Stomach (tissue), 19 donors: ENCODE results near the gene NEK6. TPM values are rescaled to one million over a fixed set of nuclear protein-coding genes. Genes with fewer than 3 reads are reported as not detected.

Experiments
- DNase-seq, 2 donors: peaks; one replicate each; pipeline versions ENCODE4 v3.0.0 to v3.0.0-alpha.2; 2013 to 2019
- H3K27ac ChIP-seq, 5 donors: fragments of 200-600 bp in 4 of 5; sonication (generic) in 4 of 5; one replicate each; pipeline ENCODE4 v1.5.1; 2013 to 2019; ENCODE audit warnings: mild to moderate bottlenecking in 1 of 5, moderate library complexity in 1 of 5
- H3K27me3 ChIP-seq, 3 donors: fragments of 200-600 bp; sonication (generic); one replicate each; pipeline ENCODE4 v1.5.1; 2017 to 2019; ENCODE audit warnings: mixed run types in 1 of 3
- H3K36me3 ChIP-seq, 4 donors: fragments of 200-600 bp; sonication (generic); 1 replicate in 3 of 4; 2 replicates in 1 of 4; pipeline ENCODE4 v1.5.1; 2016 to 2019
- H3K4me1 ChIP-seq, 4 donors: fragments of 200-600 bp; sonication (generic); one replicate each; pipeline ENCODE4 v1.5.1; 2016 to 2019
- H3K4me3 ChIP-seq, 4 donors: fragments of 200-600 bp; sonication (generic) in 3 of 4; one replicate each; pipeline ENCODE4 v1.5.1; 2016 to 2019; ENCODE audit warnings: mild to moderate bottlenecking in 1 of 4
- H3K9me3 ChIP-seq, 4 donors: fragments of 200-600 bp; sonication (generic); one replicate each; pipeline ENCODE4 v1.5.1; 2016 to 2019
- CTCF ChIP-seq, 7 experiments: fragments of 450-650 bp in 4 of 7; fragments of 200-600 bp in 3 of 7; sonication (generic) in 3 of 7; IDR thresholded peaks; one replicate each; pipeline ENCODE4 v1.5.1; 2016 to 2019; ENCODE audit warnings: antibody characterized with exemption in 7 of 7, control low read depth in 2 of 7, mild to moderate bottlenecking in 1 of 7
- EP300 ChIP-seq: sonication (generic); formaldehyde crosslinking; IDR thresholded peaks from one replicate; pipeline ENCODE4 v1.6.1; 2017; ENCODE audit warnings: antibody characterized with exemption
- POLR2A ChIP-seq, 4 donors: fragments of 450-650 bp; IDR thresholded peaks; one replicate each; pipeline ENCODE4 v1.6.1; 2016; ENCODE audit warnings: antibody characterized with exemption in 4 of 4, control low read depth in 2 of 4, mild to moderate bottlenecking in 1 of 4, moderate library complexity in 1 of 4
- POLR2AphosphoS5 ChIP-seq, 3 donors: sonication (generic); formaldehyde crosslinking; IDR thresholded peaks; one replicate each; pipeline ENCODE4 v1.6.1; 2016; ENCODE audit warnings: antibody characterized with exemption in 3 of 3
- WGBS, 5 donors: extraction: QIAGEN DNeasy Blood & Tissue Kit in 3 of 5; methylation state at CpG; one replicate each; pipeline versions ENCODE4 v1.1.5 to v1.1.7; 2013 to 2018; 5-methylcytosine and 5-hydroxymethylcytosine counted together
- intact Hi-C: fragments of 100-400 bp; cut with DNase I; formaldehyde crosslinking; loops from one replicate; pipeline ENCODE4 v1.15.1; 2023; ENCODE audit warnings: low total_unique reads
- long read RNA-seq, 10 donors: transcript quantifications; one replicate each; lab custom pipeline, GENCODE V29; 2026
- polyA plus RNA-seq, 3 donors: library from polyadenylated mRNA; stranded (reverse); fragments of 200-250 nt; gene quantifications; one replicate each; pipeline ENCODE4 v1.2.3, GENCODE V29; 2013
- total RNA-seq, 5 donors: library from RNA; depleted of rRNA; stranded (reverse); fragments of >200 nt; gene quantifications; one replicate each; pipeline versions ENCODE4 v1.1.0 to v1.2.3, GENCODE V29; 2014 to 2016
- donor health status: healthy with polysubstance abuse.
- donor health status: Bipolar disorder and iron deficiency.
- donor health status: healthy.

The NEK6 gene
- total RNA-seq (10 to 100 TPM; 24.5 to 76.8 (median 35.6) TPM), polyA plus RNA-seq (10 to 100 TPM in 2 of 3 donors, 1 to 10 TPM in 1; 6.0 to 18.9 (median 18.3) TPM)
- long read RNA-seq, donor 1, partial matches to known transcripts: 0 of 4 reads
- long read RNA-seq, donor 1, other reads (novel, unspliced or antisense): 0 of 4 reads
- long read RNA-seq, donor 2, transcript NEK6-201 (10 exons, 3,447 nt): major isoform, 8 of 10 reads
- long read RNA-seq, donor 2, partial matches to known transcripts: 0 of 10 reads
- long read RNA-seq, donor 2, other reads (novel, unspliced or antisense): 0 of 10 reads
- long read RNA-seq, donor 3, partial matches to known transcripts: 13 of 15 reads
- long read RNA-seq, donor 3, other reads (novel, unspliced or antisense): 0 of 15 reads
- long read RNA-seq, donor 4: 0 reads
- long read RNA-seq, donor 5, transcript NEK6-201 (10 exons, 3,447 nt): major isoform, 16 of 19 reads
- long read RNA-seq, donor 5, partial matches to known transcripts: 0 of 19 reads
- long read RNA-seq, donor 5, other reads (novel, unspliced or antisense): 0 of 19 reads
- long read RNA-seq, donor 6, transcript NEK6-201 (10 exons, 3,447 nt): major isoform, 20 of 557 reads
- long read RNA-seq, donor 6, partial matches to known transcripts: 527 of 557 reads
- long read RNA-seq, donor 6, other reads (novel, unspliced or antisense): 5 of 557 reads
- long read RNA-seq, donor 7, transcript NEK6-201 (10 exons, 3,447 nt): major isoform, 7 of 141 reads
- long read RNA-seq, donor 7, partial matches to known transcripts: 66 of 141 reads
- long read RNA-seq, donor 7, other reads (novel, unspliced or antisense): 67 of 141 reads
- long read RNA-seq, donor 8, transcript NEK6-201 (10 exons, 3,447 nt): major isoform, 9 of 16 reads
- long read RNA-seq, donor 8, partial matches to known transcripts: 6 of 16 reads
- long read RNA-seq, donor 8, other reads (novel, unspliced or antisense): 0 of 16 reads
- long read RNA-seq, donor 9, transcript NEK6-201 (10 exons, 3,447 nt): major isoform, 6 of 219 reads
- long read RNA-seq, donor 9, partial matches to known transcripts: 138 of 219 reads
- long read RNA-seq, donor 9, other reads (novel, unspliced or antisense): 74 of 219 reads
- long read RNA-seq, donor 10, transcript NEK6-201 (10 exons, 3,447 nt): major isoform, 5 of 6 reads
- long read RNA-seq, donor 10, partial matches to known transcripts: 0 of 6 reads
- long read RNA-seq, donor 10, other reads (novel, unspliced or antisense): 0 of 6 reads

GRCh38 chr9:124257844-124258606 is at the start of gene NEK6:
Gene NEK6, plus strand, starts transcription at chr9:124257949. Its CDS starts 44,016 bp downstream, at chr9:124301965.
- intact Hi-C loops: no loop called here
- H3K27ac ChIP-seq: peak within 1 kb of the TSS; percentile 86 to 96 (median 89)
- peaks cover 37 to 57% (median 47%) of the 10 kb centered on the region in 4 donors for H3K4me1 ChIP-seq
- H3K9me3 ChIP-seq: no peaks in the 10 kb centered on the region
- no peaks in the 10 kb centered on the region for H3K36me3 ChIP-seq
- TF ChIP-seq CTCF (IDR thresholded peaks at IDR 0.05) (no peak), POLR2A (IDR thresholded peaks at IDR 0.05) (no peak), EP300 (no peak), POLR2AphosphoS5 (IDR thresholded peaks at IDR 0.05) (peak in 1 of 3 donors; percentile 66)
- no peaks in the 10 kb centered on the region for H3K27me3 ChIP-seq
- peak within 1 kb of the TSS; percentile 69 to 81 (median 72) for H3K4me3 ChIP-seq
- WGBS, 5 donors: 0 to 1% (median 1%) methylated on average over 15 to 112 of the region's 116 CpGs; no CpG with 5 or more reads in 1 of the 5 donors
- DNase-seq: peak; percentile 40 to 76

GRCh38 chr9:124208571-124208970 is 49.2 kb upstream of the NEK6 start:
- no peaks in the 10 kb centered on the region for H3K36me3 ChIP-seq
- no peak for DNase-seq
- WGBS, 5 donors: 79 to 94% (median 89%) methylated on average over 3 of the region's 3 CpGs
- H3K9me3 ChIP-seq: peaks cover 0 to 7% (median 0%) of the 10 kb centered on the region in 4 donors
- H3K27me3 ChIP-seq: no peaks in the 10 kb centered on the region
- intact Hi-C loops: no loop called here
- H3K4me1 ChIP-seq: peaks cover 0 to 18% (median 5%) of the 10 kb centered on the region in 4 donors
- TF ChIP-seq POLR2AphosphoS5 (IDR thresholded peaks at IDR 0.05): no peak
- TF ChIP-seq CTCF (IDR thresholded peaks at IDR 0.05): no peak
- TF ChIP-seq POLR2A (IDR thresholded peaks at IDR 0.05): no peak
- no peak for TF ChIP-seq EP300
- no peak overlapping the region for H3K27ac ChIP-seq
- H3K4me3 ChIP-seq: no peak overlapping the region

- Histone ChIP-seq H3K4me3 (no peak overlapping the region), H3K4me1 (peaks cover 0 to 25% (median 5%) of the 10 kb centered on the region in 4 donors), H3K27ac (no peak overlapping the region), H3K9me3 (peaks cover 0 to 7% (median 0%) of the 10 kb centered on the region in 4 donors), H3K36me3 (no peaks in the 10 kb centered on the region), H3K27me3 (no peaks in the 10 kb centered on the region)
- TF ChIP-seq POLR2A (IDR thresholded peaks at IDR 0.05): no peak
- TF ChIP-seq EP300: no peak
- TF ChIP-seq CTCF (IDR thresholded peaks at IDR 0.05): no peak
- no peak for TF ChIP-seq POLR2AphosphoS5 (IDR thresholded peaks at IDR 0.05)
- 79 to 85% (median 83%) methylated on average over 7 of the region's 7 CpGs for WGBS, 5 donors
- intact Hi-C loops: no loop called here
- no peak for DNase-seq
Observed at GRCh38 chr9:124209279-124209678, 48.5 kb upstream of the NEK6 start.
